Effector CD8-positive, alpha-beta T cell (primary cell): Measurements from ENCODE around the gene RAB3IL1.

Experiments used
- DNase-seq: peaks from one replicate; lab custom pipeline; 2025; lab: John Stamatoyannopoulos, UW

The RAB3IL1 gene

GRCh38 chr11:61905067-61905696 lies 12.2 kb downstream of the RAB3IL1 start:
- no peak for DNase-seq

- no peak for DNase-seq
These were observed 12.8 kb downstream of the RAB3IL1 start for GRCh38 chr11:61904539-61905048.

- no peak for DNase-seq
These were observed 13.5 kb downstream of the RAB3IL1 start for GRCh38 chr11:61903845-61904244.

- DNase-seq: no peak
These were observed 15.1 kb downstream of the RAB3IL1 start for GRCh38 chr11:61902313-61902712.

- DNase-seq: no peak
These were observed 16.0 kb downstream of the RAB3IL1 start for GRCh38 chr11:61901397-61901796.

GRCh38 chr11:61900251-61900650 lies 17.1 kb downstream of the RAB3IL1 start:
- DNase-seq: no peak

- DNase-seq: peak; percentile 91
These were observed 18.1 kb downstream of the RAB3IL1 start for GRCh38 chr11:61899146-61899841.

- DNase-seq: no peak
These were observed 19.2 kb downstream of the RAB3IL1 start for GRCh38 chr11:61898247-61898582.

GRCh38 chr11:61897387-61898246 lies 19.7 kb downstream of the RAB3IL1 start:
- peak; percentile 56 for DNase-seq

- no peak for DNase-seq
These were observed 20.5 kb downstream of the RAB3IL1 start for GRCh38 chr11:61896665-61897386.

GRCh38 chr11:61895718-61896059 lies 21.7 kb downstream of the RAB3IL1 start:
- no peak for DNase-seq

- no peak for DNase-seq
These were observed 22.2 kb downstream of the RAB3IL1 start for GRCh38 chr11:61895046-61895717.

GRCh38 chr11:61893981-61894380 lies 23.4 kb downstream of the RAB3IL1 start:
- no peak for DNase-seq

- DNase-seq: no peak
These were observed 25.3 kb downstream of the RAB3IL1 start for GRCh38 chr11:61892085-61892370.

- DNase-seq: peak; percentile 71
These were observed 25.9 kb downstream of the RAB3IL1 start, which contains the start of gene FADS3 for GRCh38 chr11:61891331-61892084. Gene FADS3 (minus strand): TSS chr11:61891545. CDS start chr11:61891381, 164 bp downstream.

- DNase-seq: no peak
These were observed 26.6 kb downstream of the RAB3IL1 start for GRCh38 chr11:61890529-61891330.

- no peak for DNase-seq
These were observed 27.5 kb downstream of the RAB3IL1 start for GRCh38 chr11:61889831-61890230.

GRCh38 chr11:61888590-61888989 lies 28.8 kb downstream of the RAB3IL1 start:
- DNase-seq: no peak

GRCh38 chr11:61887839-61888494 lies 29.4 kb downstream of the RAB3IL1 start:
- DNase-seq: no peak
